Left hindlimb (tissue), 1 donor: ENCODE results near the gene HNF1A.

Experiments used
- DNase-seq: peaks from one replicate; pipeline ENCODE4 v3.0.0-alpha.2; 2018

The HNF1A gene

DNA sequence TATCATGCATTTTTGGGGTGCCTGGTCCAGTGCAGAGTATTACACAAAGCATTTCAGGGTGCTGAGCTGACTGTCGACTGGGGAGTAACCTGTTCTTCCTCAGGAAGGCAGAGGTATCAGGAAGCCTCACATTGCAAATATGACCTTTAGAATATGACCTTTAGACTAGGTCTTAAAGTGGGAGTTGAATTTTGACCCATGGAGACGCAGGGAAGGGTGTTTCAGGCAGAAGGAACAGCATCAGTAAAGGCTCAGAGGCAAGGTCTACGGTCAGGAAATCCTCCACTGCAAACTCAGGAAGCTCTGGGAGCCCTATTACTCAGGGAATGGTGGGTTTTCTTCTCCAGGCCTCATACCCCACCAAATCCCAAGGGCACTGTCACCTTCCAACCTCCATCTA lies 11.3 kb downstream of the HNF1A start:
- no peak for DNase-seq

- no peak for DNase-seq
These were observed 12.2 kb downstream of the HNF1A start for GRCh38 chr12:120990487-120991055.

DNA sequence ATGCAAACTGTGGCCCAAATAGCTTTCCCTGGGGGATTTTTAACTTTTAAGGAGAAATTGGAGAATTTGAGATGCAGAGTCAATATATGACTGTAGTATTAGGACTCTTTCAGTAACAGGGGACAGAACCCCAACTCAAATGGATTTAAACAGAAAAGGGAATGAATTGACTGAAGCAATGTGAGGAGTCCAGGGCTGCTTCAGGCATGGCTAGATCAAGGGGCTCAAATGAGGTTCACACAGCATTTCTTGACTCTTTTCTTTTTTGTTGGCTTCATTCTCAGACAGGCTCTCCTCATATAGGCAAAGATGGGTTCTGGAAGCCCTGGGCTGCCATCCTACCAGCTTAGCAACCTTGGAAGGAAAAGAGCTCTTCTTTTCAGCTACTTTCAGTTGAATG lies 13.6 kb downstream of the HNF1A start:
- no peak for DNase-seq

DNA sequence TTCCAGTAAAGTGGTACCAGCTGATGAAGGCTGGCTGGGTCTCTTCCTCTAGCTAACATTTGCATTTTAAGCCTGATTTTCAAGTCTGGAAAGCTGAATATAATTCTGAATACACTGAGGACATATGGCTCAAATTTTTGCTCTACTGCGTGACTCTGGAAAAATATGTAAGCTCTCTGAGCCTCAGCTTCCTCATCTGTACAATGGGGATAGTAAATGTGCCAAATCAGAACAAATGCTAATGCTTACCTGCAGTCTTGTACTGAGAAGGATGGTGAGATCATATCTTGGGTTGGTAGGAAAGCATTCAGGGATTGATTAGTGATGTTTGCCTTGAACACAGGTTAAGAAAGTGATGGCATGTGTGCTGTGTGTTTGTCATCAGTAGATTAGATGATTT lies 14.6 kb downstream of the HNF1A start:
- DNase-seq: no peak

GRCh38 chr12:120993496-120993895 lies 15.2 kb downstream of the HNF1A start:
- no peak for DNase-seq

GRCh38 chr12:120994059-120994458 lies 15.7 kb downstream of the HNF1A start:
- DNase-seq: no peak

DNA sequence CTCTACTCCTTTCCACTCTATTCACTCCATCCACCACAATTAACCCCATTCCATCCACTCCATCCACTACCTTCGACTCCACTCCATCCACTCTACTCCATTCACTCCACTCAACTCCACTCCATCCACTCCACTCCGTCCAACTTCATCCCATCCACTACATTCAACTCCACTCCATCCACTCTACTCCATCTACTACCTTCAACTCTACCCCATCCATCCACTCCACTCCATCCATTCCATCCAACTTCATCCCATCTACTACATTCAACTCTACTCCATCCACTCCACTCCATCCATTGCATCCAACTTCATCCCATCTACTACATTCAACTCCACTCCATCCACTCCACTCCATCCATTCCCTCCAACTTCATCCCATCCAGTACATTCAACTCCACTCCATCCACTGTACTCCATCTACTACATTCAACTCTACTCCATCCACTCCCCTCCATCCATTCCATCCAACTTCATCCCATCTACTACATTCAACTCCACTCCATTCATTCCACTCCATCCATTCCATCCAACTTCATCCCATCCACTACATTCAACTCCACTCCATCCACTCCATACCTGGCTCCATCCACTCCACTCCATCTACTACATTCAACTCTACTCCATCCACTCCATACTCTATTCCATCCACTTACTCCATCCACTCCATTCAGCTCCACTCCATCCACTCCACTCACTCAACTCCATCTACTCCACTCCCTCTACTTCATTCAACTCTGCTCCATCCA lies 16.4 kb downstream of the HNF1A start:
- DNase-seq: no peak

- no peak for DNase-seq
These were observed 17.9 kb downstream of the HNF1A start for GRCh38 chr12:120996133-120996746.

DNA sequence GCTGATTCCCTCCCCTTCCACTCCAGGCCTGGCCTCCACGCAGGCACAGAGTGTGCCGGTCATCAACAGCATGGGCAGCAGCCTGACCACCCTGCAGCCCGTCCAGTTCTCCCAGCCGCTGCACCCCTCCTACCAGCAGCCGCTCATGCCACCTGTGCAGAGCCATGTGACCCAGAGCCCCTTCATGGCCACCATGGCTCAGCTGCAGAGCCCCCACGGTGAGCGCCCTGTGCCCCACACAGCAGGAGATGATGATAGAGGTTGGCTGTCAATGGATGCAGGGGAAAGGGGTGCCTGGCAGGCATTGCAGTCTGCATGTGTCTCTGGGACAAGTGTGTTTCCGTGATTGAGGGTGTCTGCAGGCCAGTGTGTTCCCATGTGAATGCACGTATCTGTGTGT lies 19.1 kb downstream of the HNF1A start:
- DNase-seq: no peak

DNA sequence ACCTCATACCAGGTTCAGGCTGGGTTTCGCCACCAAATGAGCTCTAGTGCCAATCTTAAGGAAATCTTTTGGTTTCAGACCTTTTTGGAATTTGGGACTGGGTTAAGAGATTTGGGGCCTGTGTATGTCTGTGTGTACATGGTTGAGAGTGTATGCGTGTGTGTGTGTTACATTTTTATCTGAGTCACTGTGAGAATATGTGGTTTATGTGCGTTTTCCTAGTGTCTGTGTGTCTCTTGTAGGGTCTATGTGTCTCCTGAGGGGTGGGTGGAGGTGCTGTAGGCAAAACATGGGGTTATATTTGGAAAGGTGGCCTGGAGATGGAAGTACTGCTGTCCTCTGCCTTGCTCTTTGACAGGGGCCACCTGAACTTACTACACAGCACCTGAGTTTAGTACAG lies 20.1 kb downstream of the HNF1A start:
- DNase-seq: no peak

DNA sequence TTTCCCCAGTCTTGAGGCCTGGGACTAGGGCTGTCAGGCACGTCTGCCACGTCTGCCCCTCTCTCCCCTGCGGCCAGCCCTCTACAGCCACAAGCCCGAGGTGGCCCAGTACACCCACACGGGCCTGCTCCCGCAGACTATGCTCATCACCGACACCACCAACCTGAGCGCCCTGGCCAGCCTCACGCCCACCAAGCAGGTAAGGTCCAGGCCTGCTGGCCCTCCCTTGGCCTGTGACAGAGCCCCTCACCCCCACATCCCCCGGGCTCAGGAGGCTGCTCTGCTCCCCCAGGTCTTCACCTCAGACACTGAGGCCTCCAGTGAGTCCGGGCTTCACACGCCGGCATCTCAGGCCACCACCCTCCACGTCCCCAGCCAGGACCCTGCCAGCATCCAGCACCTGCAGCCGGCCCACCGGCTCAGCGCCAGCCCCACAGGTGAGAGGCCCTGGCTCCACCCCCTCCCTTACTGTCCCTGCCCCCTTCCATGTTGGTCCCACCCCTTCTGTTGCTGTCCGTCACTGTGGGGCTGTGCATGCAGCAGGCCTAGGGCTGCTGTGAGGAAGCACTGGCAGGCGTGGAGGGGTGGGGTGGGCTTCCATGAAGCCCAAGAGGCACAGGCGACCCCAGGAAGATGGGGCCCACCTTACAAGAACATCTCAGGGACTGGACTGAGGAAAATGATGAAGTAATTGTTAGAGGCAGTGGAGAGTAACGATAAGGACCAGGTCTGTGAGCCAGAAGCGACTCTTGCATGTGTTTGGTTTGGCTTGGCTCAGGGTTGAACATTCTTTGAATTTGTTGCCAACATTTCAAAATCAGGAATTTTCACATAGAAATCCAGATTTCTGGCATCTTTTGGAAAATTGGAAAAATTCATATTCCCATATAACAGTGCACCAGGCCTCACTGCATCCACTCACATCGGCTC lies 21.1 kb downstream of the HNF1A start:
- no peak for DNase-seq

- DNase-seq: no peak
These were observed 22.2 kb downstream of the HNF1A start for GRCh38 chr12:121000530-121000929.

- DNase-seq: no peak
These were observed 22.7 kb downstream of the HNF1A start for GRCh38 chr12:121001060-121001459.

DNA sequence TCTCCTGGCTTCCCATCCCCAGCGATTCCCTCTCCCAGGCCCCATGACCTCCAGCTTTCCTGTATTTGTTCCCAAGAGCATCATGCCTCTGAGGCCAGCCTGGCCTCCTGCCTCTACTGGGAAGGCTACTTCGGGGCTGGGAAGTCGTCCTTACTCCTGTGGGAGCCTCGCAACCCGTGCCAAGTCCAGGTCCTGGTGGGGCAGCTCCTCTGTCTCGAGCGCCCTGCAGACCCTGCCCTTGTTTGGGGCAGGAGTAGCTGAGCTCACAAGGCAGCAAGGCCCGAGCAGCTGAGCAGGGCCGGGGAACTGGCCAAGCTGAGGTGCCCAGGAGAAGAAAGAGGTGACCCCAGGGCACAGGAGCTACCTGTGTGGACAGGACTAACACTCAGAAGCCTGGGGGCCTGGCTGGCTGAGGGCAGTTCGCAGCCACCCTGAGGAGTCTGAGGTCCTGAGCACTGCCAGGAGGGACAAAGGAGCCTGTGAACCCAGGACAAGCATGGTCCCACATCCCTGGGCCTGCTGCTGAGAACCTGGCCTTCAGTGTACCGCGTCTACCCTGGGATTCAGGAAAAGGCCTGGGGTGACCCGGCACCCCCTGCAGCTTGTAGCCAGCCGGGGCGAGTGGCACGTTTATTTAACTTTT lies 23.6 kb downstream of the HNF1A start:
- DNase-seq: no peak

GRCh38 chr12:121003650-121004049 lies 25.3 kb downstream of the HNF1A start:
- DNase-seq: no peak

DNA sequence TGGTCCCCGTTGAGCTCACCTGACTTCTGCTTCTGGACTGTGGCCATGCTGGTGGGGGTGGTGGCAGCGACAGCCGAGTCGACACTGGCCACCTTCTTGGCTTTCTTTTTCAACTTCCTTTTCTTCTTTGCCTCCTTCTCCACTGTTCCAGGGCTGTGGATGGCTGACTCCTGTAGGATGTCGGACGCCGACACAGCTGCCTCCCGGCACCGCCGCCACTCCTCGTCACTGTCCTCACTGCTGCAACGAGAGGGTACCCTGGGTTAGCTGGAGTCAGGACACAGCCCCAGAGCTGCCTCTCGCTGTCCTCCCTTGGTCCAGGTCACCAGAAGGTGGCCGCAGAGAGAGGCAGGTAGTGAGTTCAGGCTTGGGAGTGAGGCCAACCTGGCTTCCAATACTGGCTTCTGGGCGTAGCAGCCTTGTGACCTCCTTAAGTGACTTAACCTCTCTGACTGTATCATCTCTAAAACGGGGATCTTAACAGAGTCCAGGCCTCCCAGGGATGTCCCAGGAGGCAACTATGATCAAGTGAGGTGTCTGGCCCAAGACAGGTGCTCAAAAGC lies 26.0 kb downstream of the HNF1A start:
- DNase-seq: no peak

GRCh38 chr12:121005346-121005815 lies 27.0 kb downstream of the HNF1A start:
- DNase-seq: no peak

DNA sequence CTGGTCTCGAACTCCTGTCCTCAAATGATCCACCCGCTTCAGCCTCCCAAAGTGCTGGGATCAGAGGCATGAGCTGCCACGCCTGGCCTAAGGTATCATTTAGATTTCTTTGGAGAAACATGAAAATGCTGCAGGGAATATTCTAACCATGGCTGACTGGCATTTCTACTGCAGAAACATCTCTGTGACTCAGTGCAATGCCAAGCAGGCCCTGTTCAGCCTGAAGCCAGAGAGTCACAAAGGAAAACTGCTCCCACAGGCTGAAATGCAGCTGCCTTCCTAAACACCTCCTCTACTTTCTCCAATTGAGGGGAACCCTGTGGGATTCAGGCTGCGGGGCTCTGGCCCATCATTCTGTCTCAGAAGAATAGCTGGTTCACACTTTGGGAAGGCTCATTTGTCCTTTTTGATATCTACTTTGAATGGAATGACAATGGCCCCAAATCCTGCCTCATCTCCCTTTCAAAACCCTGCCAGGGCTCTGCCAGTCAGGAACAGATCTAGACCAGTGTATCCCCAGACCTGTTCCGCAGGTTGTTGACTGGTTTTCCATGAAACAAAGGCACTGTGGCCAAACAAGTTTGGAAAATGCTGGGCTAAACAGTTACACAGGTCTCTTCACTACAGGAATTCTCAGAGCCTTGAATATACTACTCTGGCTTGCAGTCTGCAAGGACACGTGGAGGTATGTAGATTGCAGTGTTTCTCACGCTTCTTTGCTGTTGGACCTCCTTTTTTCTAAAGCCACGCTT lies 30.2 kb downstream of the HNF1A start:
- no peak for DNase-seq

DNA sequence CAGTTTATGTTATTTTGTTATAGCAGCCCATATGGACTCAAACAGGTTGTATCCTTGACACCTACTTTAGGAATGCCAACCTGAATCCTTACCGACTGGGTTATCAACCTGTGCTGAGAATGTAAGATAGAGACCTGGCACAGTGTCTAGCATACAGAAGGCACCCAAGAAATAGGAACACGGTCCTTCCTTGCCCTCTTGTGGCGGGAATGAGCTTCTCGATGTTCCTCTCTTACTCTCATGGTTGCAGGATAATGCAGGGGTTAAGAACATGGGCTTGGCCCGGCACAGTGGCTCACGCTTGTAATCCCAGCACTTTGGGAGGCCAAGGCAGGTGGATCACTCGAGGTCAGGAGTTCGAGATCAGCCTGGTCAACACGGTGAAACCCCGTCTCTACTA lies 31.4 kb downstream of the HNF1A start:
- no peak for DNase-seq

GRCh38 chr12:121010860-121011259 lies 32.5 kb downstream of the HNF1A start:
- no peak for DNase-seq

- no peak for DNase-seq
These were observed 33.5 kb downstream of the HNF1A start for GRCh38 chr12:121011820-121012219.

DNA sequence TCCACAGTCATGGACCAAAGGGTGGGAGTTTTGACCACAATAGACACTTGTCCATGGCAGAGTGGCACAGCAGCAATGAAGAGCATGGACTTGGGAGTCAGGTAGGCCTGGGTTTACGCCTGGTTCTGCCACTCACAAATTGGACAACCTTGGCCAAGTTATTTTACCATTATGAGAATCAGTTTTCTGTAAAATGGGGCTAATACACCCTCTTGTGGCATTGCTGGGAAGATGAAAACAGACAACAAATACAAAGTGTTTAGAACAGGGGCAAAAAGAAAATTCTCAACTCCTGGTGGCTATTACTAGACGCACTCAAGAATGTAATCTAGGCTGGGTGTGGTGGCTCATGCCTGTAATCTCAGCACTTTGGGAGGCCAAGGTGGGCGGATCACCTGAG lies 35.4 kb downstream of the HNF1A start:
- no peak for DNase-seq
